Sigmoid colon (tissue), 4 donors: ENCODE measurements around the gene P2RY14.

Source experiments
- POLR2AphosphoS5 ChIP-seq, 4 donors: sonication (generic); formaldehyde crosslinking; IDR thresholded peaks; one replicate each; pipeline ENCODE4 v1.6.1; 2017; ENCODE audit warnings: antibody characterized with exemption in 4 of 4
- TF ChIP-seq, protein P1 (sequence below), 4 experiments: fragments of 450-650 bp in 3 of 4; fragments of 200-600 bp in 1 of 4; IDR thresholded peaks; one replicate each; pipeline ENCODE4 v1.5.1; 2016 to 2019; ENCODE audit warnings: antibody characterized with exemption in 4 of 4, mild to moderate bottlenecking in 3 of 4, moderate library complexity in 2 of 4

DNA sequence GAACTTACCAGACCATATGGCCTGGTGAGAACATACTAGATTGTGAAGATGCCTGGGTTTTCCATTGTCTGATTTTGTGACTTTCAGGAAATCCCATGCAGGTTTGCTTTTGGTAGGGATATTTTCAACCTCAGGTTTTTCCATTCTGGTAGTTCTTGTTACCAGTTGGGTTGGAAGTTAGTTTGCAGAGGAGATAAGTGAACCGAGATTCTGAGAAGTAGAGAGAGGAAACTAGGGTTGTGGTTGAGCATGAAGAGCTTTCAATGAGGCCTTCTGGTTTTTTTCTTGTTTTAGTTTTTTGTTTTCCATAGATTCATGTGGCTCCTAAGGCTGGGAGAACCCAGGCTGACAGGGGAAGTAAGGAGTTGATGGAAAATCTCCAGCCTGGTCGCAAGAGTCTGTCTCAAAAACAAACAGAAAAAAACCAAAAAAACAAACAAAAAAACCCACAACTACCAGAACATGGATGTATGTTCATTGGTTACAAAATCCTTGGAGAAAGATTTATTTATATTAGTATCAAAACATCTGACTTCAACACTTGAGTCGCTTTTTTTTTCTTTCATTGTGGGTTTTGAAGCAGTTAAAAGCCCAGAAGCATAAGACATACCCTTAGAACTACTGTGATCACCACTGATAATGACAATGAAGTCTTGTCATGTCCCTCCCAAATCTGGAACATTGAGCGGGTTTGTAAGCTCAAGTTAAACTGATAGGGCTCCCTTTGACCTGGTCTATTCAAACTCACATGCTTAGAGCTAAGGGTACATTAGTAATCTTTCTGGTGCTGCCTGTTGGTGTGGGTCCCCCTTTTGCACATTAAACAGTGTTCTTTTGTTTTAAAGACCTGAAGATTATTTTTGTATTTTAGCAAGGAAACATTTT is 78.5 kb downstream of the P2RY14 start:
- TF ChIP-seq POLR2AphosphoS5 (IDR thresholded peaks at IDR 0.05): no peak
- TF ChIP-seq, protein P1, sequence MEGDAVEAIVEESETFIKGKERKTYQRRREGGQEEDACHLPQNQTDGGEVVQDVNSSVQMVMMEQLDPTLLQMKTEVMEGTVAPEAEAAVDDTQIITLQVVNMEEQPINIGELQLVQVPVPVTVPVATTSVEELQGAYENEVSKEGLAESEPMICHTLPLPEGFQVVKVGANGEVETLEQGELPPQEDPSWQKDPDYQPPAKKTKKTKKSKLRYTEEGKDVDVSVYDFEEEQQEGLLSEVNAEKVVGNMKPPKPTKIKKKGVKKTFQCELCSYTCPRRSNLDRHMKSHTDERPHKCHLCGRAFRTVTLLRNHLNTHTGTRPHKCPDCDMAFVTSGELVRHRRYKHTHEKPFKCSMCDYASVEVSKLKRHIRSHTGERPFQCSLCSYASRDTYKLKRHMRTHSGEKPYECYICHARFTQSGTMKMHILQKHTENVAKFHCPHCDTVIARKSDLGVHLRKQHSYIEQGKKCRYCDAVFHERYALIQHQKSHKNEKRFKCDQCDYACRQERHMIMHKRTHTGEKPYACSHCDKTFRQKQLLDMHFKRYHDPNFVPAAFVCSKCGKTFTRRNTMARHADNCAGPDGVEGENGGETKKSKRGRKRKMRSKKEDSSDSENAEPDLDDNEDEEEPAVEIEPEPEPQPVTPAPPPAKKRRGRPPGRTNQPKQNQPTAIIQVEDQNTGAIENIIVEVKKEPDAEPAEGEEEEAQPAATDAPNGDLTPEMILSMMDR (IDR thresholded peaks at IDR 0.05): no peak
